Activated B cell treated with CpG ODN at 0.5 μM for 24 hours (primary cell): ENCODE data around the gene POSTN. TPM values are rescaled to one million over a fixed set of nuclear protein-coding genes. Genes with fewer than 3 reads are reported as not detected.

ENCODE experiments used
- ATAC-seq: fragments of 200-7000 bp; cut with Tn5 transposase; one replicate; pipeline ENCODE4 v1.10.0; 2021; ENCODE audit warnings: low read depth, mild to moderate bottlenecking, moderate library complexity
- CTCF ChIA-PET: fragments of 350-600 bp; sonication (Branson Sonifier 250); formaldehyde crosslinking; loops from one replicate; lab custom pipeline; 2021; ENCODE audit warnings: antibody characterized with exemption; lab: Charles Lee
- POLR2A ChIA-PET: fragments of 350-600 bp; sonication (Branson Sonifier 250); formaldehyde crosslinking; loops from one replicate; lab custom pipeline; 2021; ENCODE audit warnings: antibody characterized with exemption; lab: Charles Lee
- DNase-seq: peaks from one replicate; pipeline ENCODE4 v3.0.0; 2022
- H3K27ac Mint-ChIP-seq: one replicate; pipeline ENCODE4 v1.8.0; 2020; ENCODE audit warnings: mixed read lengths
- H3K27me3 Mint-ChIP-seq: one replicate; pipeline ENCODE4 v1.8.0; 2021; ENCODE audit warnings: mixed read lengths
- H3K36me3 Mint-ChIP-seq: one replicate; pipeline ENCODE4 v1.8.0; 2021; ENCODE audit warnings: low read depth, mixed read lengths
- H3K4me1 Mint-ChIP-seq: one replicate; pipeline ENCODE4 v1.8.0; 2021; ENCODE audit warnings: mixed read lengths
- H3K4me3 Mint-ChIP-seq: one replicate; pipeline ENCODE4 v1.8.0; 2020; ENCODE audit warnings: mild to moderate bottlenecking, mixed read lengths
- H3K9me3 Mint-ChIP-seq: one replicate; pipeline ENCODE4 v1.8.0; 2020; ENCODE audit warnings: mixed read lengths
- CTCF ChIP-seq: fragments of 200-600 bp; IDR thresholded peaks from one replicate; pipeline ENCODE4 v1.8.0; 2022; ENCODE audit warnings: antibody characterized with exemption, mild to moderate bottlenecking
- intact Hi-C: fragments of 100-400 bp; cut with micrococcal nuclease; formaldehyde crosslinking; loops from one replicate; pipeline ENCODE4 v1.15.1; 2024
- total RNA-seq: library from RNA; stranded (reverse); gene quantifications from 2 replicates; pipeline ENCODE4 v1.2.3, GENCODE V29; 2022

Gene POSTN
- total RNA-seq, 1 donor from 2014 or later, result not detected

- no peak for ATAC-seq
- no peak overlapping the region for H3K4me3 Mint-ChIP-seq
- no peaks in the 10 kb centered on the region for H3K9me3 Mint-ChIP-seq
- no peaks in the 10 kb centered on the region for H3K27me3 Mint-ChIP-seq
- H3K4me1 Mint-ChIP-seq, result no peaks in the 10 kb centered on the region
- ChIA-PET CTCF (no interaction called here), POLR2A (no interaction called here)
- no peaks in the 10 kb centered on the region for H3K36me3 Mint-ChIP-seq
- intact Hi-C loops, result no loop called here
- DNase-seq, result no peak
- no peak overlapping the region for H3K27ac Mint-ChIP-seq
- TF ChIP-seq CTCF, result no peak
Measured at GRCh38 chr13:37613638-37614037, 15.1 kb upstream of the POSTN start.

- intact Hi-C loops, result no loop called here
- DNase-seq (no peak), ATAC-seq (no peak)
- CTCF ChIA-PET, result no interaction called here
- no peak overlapping the region for H3K27ac Mint-ChIP-seq
- no peaks in the 10 kb centered on the region for H3K4me1 Mint-ChIP-seq
- POLR2A ChIA-PET, result no interaction called here
- no peaks in the 10 kb centered on the region for H3K27me3 Mint-ChIP-seq
- no peak for TF ChIP-seq CTCF
- H3K9me3 Mint-ChIP-seq, result no peaks in the 10 kb centered on the region
- H3K4me3 Mint-ChIP-seq, result no peak overlapping the region
- no peaks in the 10 kb centered on the region for H3K36me3 Mint-ChIP-seq
Measured at GRCh38 chr13:37613236-37613635, 14.7 kb upstream of the POSTN start.

- Mint-ChIP-seq H3K4me1 (no peaks in the 10 kb centered on the region), H3K27me3 (no peaks in the 10 kb centered on the region), H3K4me3 (no peak overlapping the region), H3K27ac (no peak overlapping the region), H3K36me3 (no peaks in the 10 kb centered on the region), H3K9me3 (no peaks in the 10 kb centered on the region)
- CTCF ChIA-PET, result no interaction called here
- POLR2A ChIA-PET, result no interaction called here
- TF ChIP-seq CTCF, result no peak
- ATAC-seq, result no peak
- intact Hi-C loops, result no loop called here
- no peak for DNase-seq
Measured at GRCh38 chr13:37608750-37609339, 10.3 kb upstream of the POSTN start.

GRCh38 chr13:37602733-37603381 is 4.3 kb upstream of the POSTN start:
- ChIA-PET CTCF (no interaction called here), POLR2A (no interaction called here)
- no peak for ATAC-seq
- Mint-ChIP-seq H3K36me3 (no peaks in the 10 kb centered on the region), H3K4me1 (no peaks in the 10 kb centered on the region), H3K27me3 (no peaks in the 10 kb centered on the region), H3K4me3 (no peak overlapping the region), H3K9me3 (no peaks in the 10 kb centered on the region), H3K27ac (no peak overlapping the region)
- no peak for TF ChIP-seq CTCF
- no peak for DNase-seq
- intact Hi-C loops, result no loop called here

- H3K4me3 Mint-ChIP-seq, result no peak overlapping the region
- intact Hi-C loops, result no loop called here
- H3K36me3 Mint-ChIP-seq, result no peaks in the 10 kb centered on the region
- POLR2A ChIA-PET, result no interaction called here
- ATAC-seq (no peak), DNase-seq (no peak)
- H3K27me3 Mint-ChIP-seq, result no peaks in the 10 kb centered on the region
- no peak for TF ChIP-seq CTCF
- H3K9me3 Mint-ChIP-seq, result no peaks in the 10 kb centered on the region
- no peaks in the 10 kb centered on the region for H3K4me1 Mint-ChIP-seq
- H3K27ac Mint-ChIP-seq, result no peak overlapping the region
- CTCF ChIA-PET, result no interaction called here
Measured at GRCh38 chr13:37601648-37602440, 3.3 kb upstream of the POSTN start.
